Dendritic cell treated with granulocyte-macrophage colony-stimulating factor and Interleukin-4, amounts not matched to agents 40 ng/mL and 50 ng/mL, for 4 days (primary cell): Measurements from ENCODE around the gene ZDHHC14.

Experiments
- H3K27ac Mint-ChIP-seq: one replicate; pipeline ENCODE4 v1.8.0; 2022; ENCODE audit warnings: mild to moderate bottlenecking, mixed read lengths
- H3K27me3 Mint-ChIP-seq: one replicate; pipeline ENCODE4 v1.8.0; 2022; ENCODE audit warnings: mild to moderate bottlenecking, mixed read lengths
- H3K36me3 Mint-ChIP-seq: one replicate; pipeline ENCODE4 v1.8.0; 2022; ENCODE audit warnings: low read depth, mixed read lengths
- H3K4me1 Mint-ChIP-seq: one replicate; pipeline ENCODE4 v1.8.0; 2022; ENCODE audit warnings: low read depth, mixed read lengths
- H3K4me3 Mint-ChIP-seq: one replicate; pipeline ENCODE4 v1.8.0; 2022; ENCODE audit warnings: mild to moderate bottlenecking, moderate library complexity, mixed read lengths
- H3K9me3 Mint-ChIP-seq: one replicate; pipeline ENCODE4 v1.8.0; 2022; ENCODE audit warnings: mixed read lengths
- intact Hi-C: fragments of 100-400 bp; cut with micrococcal nuclease; formaldehyde crosslinking; loops from one replicate; pipeline ENCODE4 v1.15.0; 2022

Gene ZDHHC14

GRCh38 chr6:157537556-157537955 is 156.6 kb downstream of the ZDHHC14 start:
- Mint-ChIP-seq H3K36me3 (no peaks in the 10 kb centered on the region), H3K4me3 (no peak overlapping the region), H3K9me3 (no peaks in the 10 kb centered on the region), H3K4me1 (peaks cover 46% of the 10 kb centered on the region), H3K27me3 (peaks cover 3% of the 10 kb centered on the region), H3K27ac (no peak overlapping the region)
- intact Hi-C loops, result no loop called here

GRCh38 chr6:157538168-157538567 is 157.2 kb downstream of the ZDHHC14 start:
- Mint-ChIP-seq H3K4me1 (peaks cover 44% of the 10 kb centered on the region), H3K27ac (no peak overlapping the region), H3K36me3 (no peaks in the 10 kb centered on the region), H3K4me3 (no peak overlapping the region), H3K27me3 (peaks cover 2% of the 10 kb centered on the region), H3K9me3 (no peaks in the 10 kb centered on the region)
- intact Hi-C loops, result no loop called here

GRCh38 chr6:157538698-157539097 is 157.7 kb downstream of the ZDHHC14 start:
- peak overlapping the region; percentile 54 for H3K27ac Mint-ChIP-seq
- H3K9me3 Mint-ChIP-seq, result no peaks in the 10 kb centered on the region
- peak overlapping the region; percentile 27 for H3K4me3 Mint-ChIP-seq
- peaks cover 39% of the 10 kb centered on the region for H3K4me1 Mint-ChIP-seq
- intact Hi-C loops, result no loop called here
- no peaks in the 10 kb centered on the region for H3K36me3 Mint-ChIP-seq
- no peaks in the 10 kb centered on the region for H3K27me3 Mint-ChIP-seq

DNA sequence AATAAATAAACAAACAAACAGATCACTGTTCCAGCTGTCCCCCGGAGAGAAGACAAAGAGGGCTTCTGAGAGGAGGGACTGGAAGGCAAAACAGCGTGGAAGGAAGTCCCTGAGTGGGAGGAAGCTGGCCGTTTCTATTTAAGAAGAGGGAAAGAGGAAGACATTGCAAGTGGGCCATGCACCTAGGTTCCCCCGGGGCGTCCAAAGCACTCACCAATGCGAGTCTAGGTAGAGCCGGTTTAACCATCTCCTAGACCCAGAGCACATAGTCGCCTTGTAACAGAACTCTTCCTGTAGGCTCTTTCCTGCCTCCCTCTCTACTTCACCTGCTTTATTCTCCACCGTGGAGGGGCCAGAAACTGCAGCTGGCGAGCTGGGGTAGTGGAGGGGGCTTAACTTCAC is 158.4 kb downstream of the ZDHHC14 start:
- Mint-ChIP-seq H3K4me3 (no peak overlapping the region), H3K27me3 (no peaks in the 10 kb centered on the region), H3K36me3 (no peaks in the 10 kb centered on the region), H3K27ac (no peak overlapping the region), H3K4me1 (peaks cover 39% of the 10 kb centered on the region), H3K9me3 (no peaks in the 10 kb centered on the region)
- intact Hi-C loops, result no loop called here

DNA sequence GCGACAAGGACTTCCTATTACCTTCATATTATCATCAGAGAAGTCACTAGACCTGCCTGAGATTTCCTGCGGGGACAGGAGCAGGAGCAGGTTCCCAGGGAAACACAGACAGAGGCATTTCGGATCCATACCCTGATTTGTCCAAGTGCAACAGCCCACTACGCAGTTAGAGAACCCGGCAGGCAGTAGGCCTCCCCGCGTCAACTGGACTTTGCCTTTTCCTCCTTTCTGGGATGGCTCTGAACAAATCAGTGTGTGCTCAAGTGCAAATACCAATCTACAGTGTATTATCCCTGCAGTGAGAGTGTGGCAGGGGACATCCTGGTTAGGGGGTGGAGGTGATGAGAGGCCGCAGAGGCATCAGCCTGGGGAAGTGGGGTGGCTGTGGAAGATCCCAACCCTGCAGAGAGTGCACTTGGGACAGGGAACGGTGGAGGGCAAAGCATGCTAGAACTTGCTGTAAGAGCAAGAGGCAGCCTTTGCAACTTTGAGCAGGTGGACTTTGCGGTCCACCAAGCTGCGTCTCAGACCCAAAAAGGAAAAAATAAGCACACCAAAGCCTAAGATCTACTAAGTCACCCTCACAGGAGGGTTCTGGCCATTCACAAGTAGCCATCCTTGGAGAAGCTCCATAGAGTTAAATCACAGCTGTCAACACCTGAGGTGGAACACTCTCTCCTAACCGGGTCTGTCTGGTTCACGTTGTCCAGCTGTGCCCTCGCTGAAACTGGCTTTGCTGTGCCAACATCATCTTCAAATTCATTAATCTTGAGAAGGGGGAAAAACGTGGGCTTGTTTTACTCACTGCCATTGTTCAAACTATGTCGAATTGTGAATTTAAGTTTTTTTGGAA is 159.1 kb downstream of the ZDHHC14 start:
- Mint-ChIP-seq H3K36me3 (no peaks in the 10 kb centered on the region), H3K4me1 (peaks cover 35% of the 10 kb centered on the region), H3K4me3 (no peak overlapping the region), H3K27me3 (no peaks in the 10 kb centered on the region), H3K9me3 (no peaks in the 10 kb centered on the region), H3K27ac (no peak overlapping the region)
- intact Hi-C loops, result no loop called here

- no peaks in the 10 kb centered on the region for H3K36me3 Mint-ChIP-seq
- no peak overlapping the region for H3K4me3 Mint-ChIP-seq
- intact Hi-C loops, result no loop called here
- no peaks in the 10 kb centered on the region for H3K9me3 Mint-ChIP-seq
- no peak overlapping the region for H3K27ac Mint-ChIP-seq
- H3K4me1 Mint-ChIP-seq, result peaks cover 20% of the 10 kb centered on the region
- no peaks in the 10 kb centered on the region for H3K27me3 Mint-ChIP-seq
These were observed 160.8 kb downstream of the ZDHHC14 start for GRCh38 chr6:157541618-157542413.

- H3K4me3 Mint-ChIP-seq, result no peak overlapping the region
- no peak overlapping the region for H3K27ac Mint-ChIP-seq
- intact Hi-C loops, result no loop called here
- no peaks in the 10 kb centered on the region for H3K36me3 Mint-ChIP-seq
- H3K27me3 Mint-ChIP-seq, result peaks cover 2% of the 10 kb centered on the region
- no peaks in the 10 kb centered on the region for H3K9me3 Mint-ChIP-seq
- peaks cover 20% of the 10 kb centered on the region for H3K4me1 Mint-ChIP-seq
These were observed 161.6 kb downstream of the ZDHHC14 start for GRCh38 chr6:157542414-157543160.

DNA sequence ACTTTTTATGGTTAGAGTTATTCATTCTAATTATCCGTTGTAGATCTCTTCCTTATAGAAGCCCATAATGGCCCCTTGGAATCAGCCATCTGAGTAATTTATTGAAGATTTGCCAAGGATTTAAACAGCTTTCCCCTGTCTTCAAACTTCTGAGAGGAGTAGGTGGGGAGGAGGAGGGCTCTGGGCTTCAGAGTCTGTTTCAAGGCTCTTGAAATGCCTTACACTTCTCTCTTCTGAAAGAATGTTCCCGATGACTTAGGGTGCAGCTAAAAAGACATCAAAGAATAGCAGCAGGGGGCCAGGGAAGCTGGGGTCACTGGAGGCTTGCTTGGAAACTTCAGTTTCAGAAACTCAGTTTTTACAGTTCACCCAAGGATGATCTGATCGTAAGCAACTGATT is 165.3 kb downstream of the ZDHHC14 start:
- intact Hi-C loops, result no loop called here
- Mint-ChIP-seq H3K4me3 (no peak overlapping the region), H3K4me1 (peaks cover 22% of the 10 kb centered on the region), H3K36me3 (no peaks in the 10 kb centered on the region), H3K27ac (no peak overlapping the region), H3K9me3 (no peaks in the 10 kb centered on the region), H3K27me3 (peaks cover 5% of the 10 kb centered on the region)

DNA sequence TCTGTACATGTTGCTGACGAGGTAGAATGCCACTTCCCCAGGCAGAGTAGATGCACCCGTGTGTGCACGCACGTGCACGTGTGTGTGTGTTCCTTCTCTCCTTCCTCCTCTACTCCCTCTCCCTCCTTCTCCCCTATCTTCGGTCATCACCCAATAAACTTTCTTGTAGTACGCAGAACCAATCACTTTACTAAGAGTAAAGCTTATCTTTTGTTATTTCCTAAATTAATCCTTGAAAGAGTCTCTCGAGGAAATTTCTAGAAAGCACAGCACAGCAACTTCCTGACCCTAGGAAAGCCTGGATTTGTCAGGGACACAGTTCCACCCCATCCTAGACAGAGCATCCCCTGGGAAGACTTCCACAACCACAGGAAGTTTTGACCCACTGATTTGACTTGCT is 166.1 kb downstream of the ZDHHC14 start:
- Mint-ChIP-seq H3K4me1 (peaks cover 22% of the 10 kb centered on the region), H3K27me3 (peaks cover 7% of the 10 kb centered on the region), H3K4me3 (no peak overlapping the region), H3K27ac (no peak overlapping the region), H3K9me3 (no peaks in the 10 kb centered on the region), H3K36me3 (no peaks in the 10 kb centered on the region)
- intact Hi-C loops, result no loop called here

DNA sequence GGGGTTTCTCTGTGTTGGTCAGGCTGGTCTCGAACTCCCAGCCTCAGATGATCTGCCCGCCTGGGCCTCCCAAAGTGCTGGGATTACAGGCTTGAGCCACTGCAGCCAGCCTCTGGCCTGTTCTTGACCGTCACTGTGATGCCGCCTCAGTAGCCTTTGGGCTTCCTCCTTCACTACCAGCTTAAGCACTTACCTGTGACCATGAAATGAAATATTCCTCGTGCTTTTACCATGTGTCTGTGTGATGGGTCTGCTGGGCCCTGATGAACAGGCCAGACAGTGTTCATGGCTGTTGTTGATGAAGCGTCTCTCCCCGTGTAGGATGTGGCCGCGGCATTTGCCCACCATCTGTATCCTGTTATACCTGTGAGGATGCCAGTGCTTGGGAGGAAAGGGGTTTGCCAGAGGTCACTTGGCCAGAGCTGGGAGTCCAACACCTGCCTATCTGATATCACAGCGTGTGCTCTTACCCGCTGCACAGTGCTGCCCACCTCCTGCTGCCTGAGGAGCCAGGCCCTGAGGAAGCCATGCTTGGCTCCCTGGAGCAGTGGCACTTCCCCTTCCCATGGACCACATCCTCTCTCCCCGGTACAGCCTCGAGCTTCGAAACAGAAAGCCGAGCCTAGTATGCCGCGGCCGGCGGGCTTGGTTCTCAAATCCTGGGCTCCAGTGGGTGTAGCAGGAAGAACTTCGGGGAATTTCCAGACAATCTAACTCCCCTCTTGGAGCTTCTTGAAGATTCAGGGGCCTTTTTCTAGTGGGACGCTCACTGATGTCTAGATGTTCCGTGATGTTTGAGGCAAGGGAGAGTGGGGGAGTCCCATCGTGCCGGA is 167.9 kb downstream of the ZDHHC14 start:
- Mint-ChIP-seq H3K9me3 (no peaks in the 10 kb centered on the region), H3K36me3 (no peaks in the 10 kb centered on the region), H3K4me1 (peaks cover 22% of the 10 kb centered on the region), H3K27ac (no peak overlapping the region), H3K27me3 (peaks cover 10% of the 10 kb centered on the region), H3K4me3 (peak overlapping the region; percentile 41)
- intact Hi-C loops, result no loop called here

- peaks cover 22% of the 10 kb centered on the region for H3K4me1 Mint-ChIP-seq
- no peaks in the 10 kb centered on the region for H3K9me3 Mint-ChIP-seq
- H3K4me3 Mint-ChIP-seq, result peak overlapping the region; percentile 41
- H3K36me3 Mint-ChIP-seq, result no peaks in the 10 kb centered on the region
- intact Hi-C loops, result no loop called here
- peaks cover 10% of the 10 kb centered on the region for H3K27me3 Mint-ChIP-seq
- no peak overlapping the region for H3K27ac Mint-ChIP-seq
These were observed 168.4 kb downstream of the ZDHHC14 start for GRCh38 chr6:157549468-157549745.

GRCh38 chr6:157550114-157550989 is 169.4 kb downstream of the ZDHHC14 start:
- Mint-ChIP-seq H3K9me3 (no peaks in the 10 kb centered on the region), H3K36me3 (no peaks in the 10 kb centered on the region), H3K27ac (no peak overlapping the region), H3K4me1 (peaks cover 22% of the 10 kb centered on the region), H3K4me3 (no peak overlapping the region), H3K27me3 (peaks cover 10% of the 10 kb centered on the region)
- intact Hi-C loops, result no loop called here
